Smooth muscle cell of the brain vasculature (primary cell): ENCODE measurements around the gene TMEM132E.

Experiments
- DNase-seq: peaks from one replicate; pipeline ENCODE4 v3.0.0-alpha.2; 2012; ENCODE audit warnings: low read depth, low spot score

Gene TMEM132E

DNA sequence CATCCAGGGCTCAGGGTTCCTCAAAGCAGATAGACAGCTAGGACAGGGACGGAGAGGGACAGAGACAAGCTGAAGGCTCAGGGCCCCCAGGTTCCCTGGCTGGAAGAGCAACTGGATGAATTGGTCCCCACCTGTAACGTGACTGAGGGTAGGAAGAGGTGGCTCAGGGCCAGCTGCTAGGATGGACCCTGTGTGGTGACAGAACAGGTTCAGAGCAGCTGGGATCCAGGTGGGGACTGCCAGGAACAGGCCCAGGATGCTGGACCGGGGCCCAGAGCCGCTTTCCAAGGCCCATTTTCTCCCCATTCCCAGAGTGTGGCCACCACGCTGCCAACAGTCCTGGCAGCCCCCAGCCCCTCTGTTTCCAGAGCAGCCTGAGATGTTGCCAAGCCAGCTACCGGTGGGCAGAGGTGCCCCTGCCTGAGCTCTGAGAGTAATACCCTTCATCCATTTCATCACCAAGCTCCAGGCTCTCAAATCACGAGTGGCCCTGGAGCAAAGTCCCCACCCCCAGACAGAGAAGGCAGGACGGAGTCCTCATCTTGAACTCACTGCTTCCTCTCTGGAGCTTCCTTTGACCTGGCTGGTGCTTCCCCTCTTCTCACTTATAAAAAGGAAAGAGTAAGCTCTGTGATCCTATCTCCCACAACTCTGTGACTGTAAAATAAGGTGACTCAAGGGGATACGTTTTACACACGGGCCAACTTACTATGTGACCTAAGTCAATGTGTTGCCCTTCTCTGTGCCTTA lies 79.6 kb downstream of the TMEM132E start:
- DNase-seq = no peak

DNA sequence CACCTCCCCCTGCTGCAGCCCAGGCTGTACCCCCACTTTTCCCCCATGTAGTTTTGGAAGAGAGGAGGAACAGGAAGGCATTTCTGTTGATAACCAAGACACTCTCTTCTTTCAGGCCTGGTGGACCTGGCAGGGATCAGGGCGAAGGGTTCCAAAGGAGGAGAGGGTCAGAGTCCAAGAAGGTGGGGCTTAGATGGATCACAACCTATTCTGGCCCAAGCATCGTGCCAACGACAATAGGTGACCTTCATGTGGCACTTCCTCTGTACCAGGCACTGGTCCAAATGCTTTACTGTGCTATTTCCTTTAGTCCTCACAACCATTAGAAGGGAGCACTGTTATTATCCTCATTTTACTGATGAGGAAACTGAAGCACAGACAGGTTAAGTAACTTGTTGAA lies 84.3 kb downstream of the TMEM132E start:
- DNase-seq = no peak

DNA sequence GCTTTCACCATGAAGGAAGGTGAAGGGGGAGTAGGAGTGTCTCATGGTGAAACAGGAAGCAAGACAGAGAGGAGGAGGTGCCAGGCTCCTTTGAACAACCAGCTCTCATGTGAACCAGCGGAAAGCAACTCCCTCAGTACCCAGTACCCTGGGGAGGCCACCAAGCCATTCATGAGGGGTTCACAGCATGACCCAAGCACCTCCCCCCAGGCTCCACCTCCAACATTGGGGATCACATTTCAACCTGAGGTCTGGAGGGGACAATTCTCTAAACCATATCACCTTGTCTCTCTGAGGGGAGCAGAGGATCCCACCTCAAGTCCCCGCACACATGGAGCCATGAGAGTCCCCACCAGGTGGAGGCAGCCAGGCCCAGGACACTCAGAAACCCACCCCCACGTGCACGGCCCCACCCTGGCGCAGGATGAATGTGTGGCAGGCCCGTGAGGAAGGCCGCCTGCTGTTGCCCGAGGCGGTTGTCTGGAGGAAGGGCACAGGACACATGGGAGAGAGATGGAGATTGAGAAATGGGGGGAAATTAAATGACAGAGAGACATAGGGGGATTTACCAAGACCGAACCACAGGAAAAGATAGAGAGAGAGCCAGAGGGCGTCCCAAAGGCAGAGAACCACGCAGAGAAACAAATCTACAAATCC lies 85.9 kb downstream of the TMEM132E start:
- DNase-seq = no peak

DNA sequence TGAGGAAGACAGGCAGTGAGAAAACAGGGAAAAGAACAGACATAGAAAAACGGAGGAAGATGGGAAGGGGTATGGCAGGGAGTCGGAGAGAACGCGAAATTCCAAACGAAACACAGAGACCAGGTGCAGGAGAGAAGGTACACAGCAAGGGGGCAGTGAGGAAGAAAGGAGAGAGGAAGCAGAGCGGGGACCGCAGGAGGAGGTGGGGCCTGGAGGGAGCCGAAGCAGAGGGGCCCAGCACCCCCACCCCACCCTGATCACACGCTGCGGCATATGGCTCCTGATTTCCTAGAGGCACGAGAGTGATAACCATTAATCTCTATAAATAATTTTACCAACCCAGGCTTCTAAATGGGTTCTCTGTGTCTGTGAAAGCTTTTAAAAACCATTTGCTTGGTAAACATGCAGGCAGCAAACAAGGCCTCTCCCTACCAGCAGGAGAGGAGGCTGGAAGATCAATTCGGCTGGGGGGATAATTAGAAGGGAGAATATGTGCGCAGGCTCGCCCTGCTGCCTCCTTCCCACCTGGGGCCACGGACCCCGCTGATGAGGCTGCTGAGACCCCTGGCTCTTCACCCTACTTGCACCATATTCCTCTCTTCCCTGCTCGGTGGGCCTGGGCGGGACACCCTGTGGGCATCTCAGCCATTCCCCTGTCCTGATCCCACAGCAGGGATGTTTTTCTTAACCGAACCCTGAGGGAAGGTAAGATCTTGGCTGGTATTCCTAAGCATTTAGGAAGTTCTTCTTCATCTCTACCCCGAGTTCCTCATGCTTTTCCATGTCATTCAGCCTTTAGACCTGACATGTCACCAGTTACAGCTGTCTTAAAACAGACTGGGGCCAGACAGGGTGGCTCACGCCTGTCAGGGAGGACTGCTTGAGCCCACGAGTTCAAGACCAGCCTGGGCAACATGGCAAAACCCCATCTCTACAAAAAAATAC lies 86.7 kb downstream of the TMEM132E start:
- no peak for DNase-seq

DNA sequence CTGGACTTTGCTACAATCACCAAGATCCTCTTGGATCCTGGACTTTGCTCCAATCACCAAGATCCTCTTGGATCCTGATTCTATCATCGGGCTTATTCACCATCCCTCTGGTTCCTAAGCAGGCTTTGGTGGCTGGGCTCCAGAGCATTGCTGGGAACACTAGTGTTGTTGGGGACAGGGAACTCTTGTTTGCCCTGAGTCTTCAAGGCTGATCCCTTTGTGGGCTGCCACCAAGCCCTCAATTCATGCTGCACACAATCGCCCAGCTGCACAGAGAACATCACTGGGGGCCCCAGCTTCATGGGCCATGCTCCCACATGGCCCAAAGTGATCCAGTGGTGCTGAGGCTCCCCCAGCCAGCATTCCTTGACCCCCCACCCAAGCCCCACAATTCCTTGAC lies 88.3 kb downstream of the TMEM132E start:
- DNase-seq = no peak

DNA sequence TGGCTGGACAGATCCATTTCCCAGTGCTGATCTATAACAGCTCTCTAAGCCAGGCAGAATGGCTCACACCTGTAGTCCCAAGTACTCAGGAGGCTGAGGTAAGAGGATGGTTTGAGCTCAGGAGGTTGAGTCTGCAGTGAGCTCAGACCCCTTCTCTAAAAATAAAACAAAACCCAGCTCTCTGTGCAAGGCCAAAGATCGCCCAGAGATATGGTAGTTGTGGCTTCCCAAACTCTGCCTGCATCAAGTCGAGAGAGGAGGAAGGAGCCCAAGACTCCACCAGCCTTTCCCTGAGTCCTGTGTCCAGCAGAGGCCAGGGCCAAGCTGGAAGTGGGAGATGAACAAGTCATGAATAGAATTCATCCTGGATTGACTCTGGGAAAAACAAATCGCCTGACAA lies 88.8 kb downstream of the TMEM132E start:
- DNase-seq = no peak

DNA sequence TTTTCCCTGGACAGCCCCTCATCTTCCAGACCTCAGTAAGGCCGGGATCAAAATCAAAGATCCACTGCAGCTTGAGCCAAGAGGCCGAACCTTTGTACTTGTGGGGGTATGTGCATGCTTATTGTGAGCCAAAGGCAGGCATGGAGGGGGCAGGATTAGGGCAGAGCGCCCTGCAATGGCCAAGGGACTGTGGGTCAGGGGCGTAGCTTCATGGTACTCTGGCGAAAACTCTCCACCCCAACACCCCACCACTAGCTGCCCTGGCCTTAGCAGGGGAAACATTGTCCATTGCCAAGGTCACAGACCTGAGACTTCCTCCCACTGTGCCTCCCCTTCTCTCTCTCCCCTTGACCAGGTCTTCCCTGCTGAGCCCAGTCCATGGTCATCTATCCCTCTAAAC lies 90.1 kb downstream of the TMEM132E start:
- DNase-seq = no peak

DNA sequence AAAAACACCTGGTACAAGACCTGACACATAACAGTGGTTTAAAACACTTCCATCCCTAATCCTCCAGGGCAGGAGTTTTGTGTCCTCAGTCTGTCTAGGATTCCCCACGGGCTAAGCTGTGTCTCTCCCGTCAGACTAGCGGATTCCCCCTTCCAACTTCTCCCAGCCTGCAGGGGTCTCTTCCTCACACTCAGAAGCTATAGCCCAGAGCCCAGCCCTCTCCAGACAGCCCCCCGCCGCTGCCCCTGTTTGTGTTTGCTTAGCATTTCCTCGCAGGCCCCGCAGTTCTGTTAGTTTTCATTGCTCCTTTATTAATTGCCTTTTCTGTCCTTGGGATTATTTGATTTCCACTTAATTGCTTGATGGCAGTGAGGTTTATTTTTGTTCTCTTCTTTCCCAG lies 91.2 kb downstream of the TMEM132E start:
- no peak for DNase-seq

DNA sequence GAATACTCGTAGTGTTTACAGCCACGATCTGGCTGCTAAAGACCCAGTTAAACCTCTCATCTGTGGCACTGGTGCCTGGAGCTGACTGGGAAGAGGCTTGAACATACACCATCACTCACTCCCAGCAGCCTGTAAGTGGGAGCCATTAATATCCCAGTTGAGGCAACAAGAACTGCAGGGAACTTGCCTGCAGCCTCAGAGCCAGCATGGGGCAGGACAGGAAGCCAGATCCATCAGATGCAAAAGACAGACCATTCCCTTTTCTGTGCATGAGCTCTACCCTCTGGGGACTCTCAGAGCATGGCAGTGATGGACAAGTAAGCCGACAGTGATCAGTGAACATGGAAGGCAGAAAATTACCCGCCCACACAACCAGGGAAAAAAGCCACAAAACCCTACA lies 91.8 kb downstream of the TMEM132E start:
- no peak for DNase-seq

DNA sequence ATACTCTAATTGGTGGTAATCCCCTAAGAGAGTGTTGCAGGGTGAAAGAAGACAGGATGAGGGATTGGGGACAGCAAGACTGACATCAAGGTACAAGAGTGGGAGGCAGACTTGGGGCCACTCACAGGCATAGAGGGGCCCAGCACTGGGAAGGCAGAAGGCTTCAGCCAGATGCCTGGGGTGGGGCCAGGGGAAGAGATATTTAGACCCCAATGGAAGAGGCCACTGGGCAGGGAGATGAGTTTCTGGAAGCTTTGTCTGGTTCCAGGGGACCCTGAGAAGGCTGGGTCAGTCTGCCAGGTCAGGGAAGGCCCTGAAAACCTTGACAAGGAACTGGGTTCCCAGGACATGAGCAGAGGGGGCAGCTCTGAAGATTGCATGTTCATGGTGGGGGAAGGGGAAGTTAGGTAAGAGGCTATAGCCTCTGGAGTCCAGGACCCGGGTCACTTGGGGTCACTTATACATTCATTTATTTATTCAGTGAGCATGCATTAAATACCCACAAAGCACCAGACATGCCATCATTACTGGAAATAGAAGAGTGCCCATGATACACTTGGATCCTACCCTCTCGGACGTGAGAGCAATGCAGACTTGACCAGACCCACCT lies 92.9 kb downstream of the TMEM132E start:
- DNase-seq = no peak

DNA sequence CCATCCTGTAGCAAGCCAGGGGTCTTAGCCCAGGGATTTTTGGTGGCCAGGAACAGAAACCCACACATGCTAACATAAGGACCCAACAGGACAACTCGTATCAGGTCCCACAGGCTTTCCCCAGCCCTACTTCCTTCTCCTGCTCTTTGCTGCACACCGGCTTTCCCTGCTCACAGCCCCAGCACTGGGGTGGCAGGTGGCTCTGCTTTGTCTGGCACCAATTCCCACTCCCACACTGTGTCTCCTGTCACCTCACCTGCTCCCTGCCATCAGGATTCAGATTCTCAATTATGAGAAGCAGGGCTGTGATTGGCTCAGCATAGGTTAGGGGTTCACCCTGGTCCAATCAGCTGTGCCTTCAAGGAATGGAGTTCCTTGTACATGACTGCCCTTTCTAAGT lies 94.1 kb downstream of the TMEM132E start:
- DNase-seq = no peak

DNA sequence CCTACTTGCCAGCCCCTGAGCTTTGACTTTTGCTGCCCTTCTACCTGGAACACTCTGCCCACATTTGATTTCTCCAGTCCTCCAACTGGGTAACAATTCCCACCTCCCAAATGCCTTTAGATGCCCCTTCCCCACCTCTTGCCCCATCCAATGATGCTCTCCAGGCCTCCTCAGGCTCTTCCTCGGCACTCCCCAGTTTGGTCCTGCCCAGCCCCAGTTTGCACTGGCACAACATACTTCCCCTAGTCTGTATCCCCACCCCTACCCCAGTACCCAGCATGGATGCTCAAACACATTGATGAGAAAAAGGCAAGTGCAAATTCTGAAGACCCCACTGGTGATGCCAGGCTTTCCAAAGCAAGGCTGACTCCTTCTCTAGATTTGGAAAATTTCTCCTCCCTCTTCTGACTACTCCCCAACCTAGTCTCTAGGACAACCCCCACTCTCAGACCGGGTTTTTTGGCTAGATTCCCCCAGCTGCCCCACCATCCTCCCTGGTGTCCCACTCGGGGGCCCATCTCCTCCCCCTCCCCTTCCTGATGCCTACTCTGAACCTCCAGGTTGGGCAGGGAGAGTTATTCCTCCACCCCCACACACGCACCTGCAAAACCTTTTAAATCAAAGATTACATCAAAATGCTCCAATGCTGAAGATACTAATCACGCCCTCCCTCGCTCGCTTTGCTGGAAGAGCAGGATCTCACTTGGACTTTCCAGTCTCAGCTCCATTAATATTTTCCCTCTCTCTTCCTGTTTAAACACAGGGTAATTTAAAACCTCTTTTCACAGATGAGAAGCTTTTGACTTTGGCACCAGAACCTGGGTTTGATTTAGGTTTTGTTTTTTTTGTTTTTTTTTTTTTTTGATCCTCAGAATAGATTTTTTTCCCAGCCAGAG lies 94.9 kb downstream of the TMEM132E start:
- no peak for DNase-seq

DNA sequence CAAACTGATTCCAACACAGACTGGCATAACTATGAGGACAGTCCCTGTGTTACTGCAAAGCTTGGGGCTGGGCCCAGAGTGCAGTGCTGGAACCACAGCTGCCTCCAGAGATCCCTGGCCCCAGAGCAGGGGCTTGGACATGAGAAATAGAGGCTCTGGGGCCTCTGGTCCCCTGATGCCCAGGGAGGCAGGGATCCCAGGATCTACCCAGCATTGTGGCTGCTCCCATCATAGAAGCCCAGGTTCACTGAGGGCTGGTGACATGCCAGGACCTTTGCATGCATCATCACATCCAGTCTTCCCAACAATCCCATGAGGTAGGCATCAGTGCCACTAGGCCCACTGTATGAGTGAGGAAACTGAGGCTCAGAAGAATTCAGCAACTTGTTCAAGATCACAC lies 95.8 kb downstream of the TMEM132E start:
- no peak for DNase-seq

DNA sequence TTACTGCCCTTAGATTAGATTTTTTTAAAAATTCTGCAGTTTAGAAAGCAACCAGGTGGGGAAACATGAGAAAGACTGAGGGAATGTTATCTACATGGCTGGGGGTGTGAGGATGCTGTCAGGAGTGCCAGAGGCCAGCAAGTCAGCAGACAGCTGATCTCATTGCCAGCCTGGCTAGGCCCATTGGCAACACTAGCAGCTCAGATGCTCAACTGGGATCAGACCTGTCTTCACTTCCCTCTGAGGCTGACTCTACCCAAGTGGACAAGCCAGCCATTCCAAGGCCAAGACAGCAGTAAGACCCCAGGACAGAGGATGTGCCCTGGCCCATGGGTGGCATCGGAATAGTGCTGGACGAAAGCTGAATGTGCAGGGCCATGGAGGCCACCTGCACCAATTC lies 96.2 kb downstream of the TMEM132E start:
- no peak for DNase-seq

DNA sequence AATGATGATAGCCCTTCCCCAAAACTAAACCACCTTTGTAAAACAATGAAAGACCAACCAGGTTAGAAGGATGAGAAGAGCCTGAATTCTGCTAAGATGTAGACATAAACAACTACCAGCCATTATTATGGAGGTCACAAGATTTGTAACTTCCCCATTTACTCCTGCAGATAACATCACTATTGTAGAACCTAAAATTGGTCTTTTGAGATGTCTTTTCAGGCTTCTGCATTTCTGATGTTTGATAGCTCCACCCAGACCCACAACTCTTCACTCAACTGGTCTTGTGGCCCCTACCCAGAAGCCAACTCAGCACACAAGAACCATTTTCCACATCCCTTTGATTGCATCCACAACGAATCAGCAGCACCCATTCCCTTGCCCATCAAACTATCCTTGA lies 100.8 kb downstream of the TMEM132E start:
- no peak for DNase-seq

DNA sequence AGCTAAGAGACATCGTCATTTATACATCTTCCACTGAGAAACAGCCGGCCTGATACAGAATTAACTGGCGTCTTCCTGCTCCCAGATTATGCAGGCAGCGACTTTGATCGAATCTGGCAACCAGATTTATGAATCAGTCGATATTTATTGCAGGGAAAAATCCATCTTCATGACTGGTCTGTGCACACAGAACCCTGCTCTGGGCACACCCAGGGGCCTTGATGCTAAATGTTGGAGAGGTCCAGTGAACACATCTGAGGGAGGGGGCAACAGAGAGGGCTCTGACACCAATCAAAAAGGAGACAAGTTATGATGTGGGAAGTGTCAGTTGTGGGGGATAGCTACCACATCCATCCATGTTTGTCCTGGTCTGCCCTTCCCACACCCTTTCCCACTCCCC lies 102.9 kb downstream of the TMEM132E start:
- DNase-seq = no peak

DNA sequence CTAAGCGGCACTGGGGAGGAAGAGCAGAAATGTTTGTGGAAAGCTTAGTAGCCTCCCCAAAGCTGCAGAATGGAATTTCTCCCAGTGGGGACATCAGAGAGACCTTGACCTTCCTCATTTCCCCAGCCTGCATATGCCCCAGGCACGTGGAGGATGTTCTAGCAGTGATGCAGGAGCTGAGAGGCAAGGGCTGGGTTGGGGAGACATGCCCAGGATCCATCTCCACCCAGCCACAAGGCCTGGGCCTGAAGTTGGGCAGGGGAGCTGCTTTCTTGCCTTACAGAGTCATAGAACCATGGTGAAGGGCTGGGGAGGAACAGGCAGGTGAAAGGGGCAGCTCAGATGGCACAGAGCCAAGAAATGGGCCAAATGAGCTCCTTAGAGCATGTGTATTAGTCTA lies 104.0 kb downstream of the TMEM132E start:
- DNase-seq = no peak
